DND-41 (cell line): Measurements from ENCODE around the gene KIAA1328.

Experiments
- ATAC-seq: fragments of 200-7000 bp; cut with Tn5 transposase; 3 replicates; pipeline ENCODE4 v1.9.1; 2021; ENCODE audit warnings: low read depth; ENCODE audit not compliant: insufficient read depth
- DNase-seq: peaks from one replicate; pipeline ENCODE4 v3.0.0-alpha.2; 2020
- H2AFZ ChIP-seq: 2 replicates; pipeline ENCODE4 v1.6.0; 2012; ENCODE audit warnings: low read depth, low read length
- H3K27ac ChIP-seq: 2 replicates; pipeline ENCODE4 v1.5.1; 2012; ENCODE audit warnings: low read length, inconsistent platforms
- H3K27me3 ChIP-seq: fragments of 200-600 bp; sonication (generic); 2 replicates; pipeline ENCODE4 v1.6.0; 2012; ENCODE audit warnings: low read length, mild to moderate bottlenecking, inconsistent platforms; ENCODE audit not compliant: insufficient read depth, poor library complexity
- H3K36me3 ChIP-seq: 2 replicates; pipeline ENCODE4 v1.5.1; 2012; ENCODE audit warnings: low read length, inconsistent platforms; ENCODE audit not compliant: insufficient read depth
- H3K4me1 ChIP-seq: 2 replicates; pipeline ENCODE4 v1.5.1; 2012; ENCODE audit warnings: mild to moderate bottlenecking, low read length; ENCODE audit not compliant: insufficient read depth
- H3K4me2 ChIP-seq: 2 replicates; pipeline ENCODE4 v1.6.0; 2012; ENCODE audit warnings: mild to moderate bottlenecking, moderate library complexity, low read length, inconsistent platforms; ENCODE audit not compliant: insufficient read depth
- H3K4me3 ChIP-seq, 2 experiments: fragments of 200-600 bp in 1 of 2; shearing (Covaris generic) in 1 of 2; 2 replicates each; pipeline ENCODE4 v1.5.1; 2012 to 2016; ENCODE audit warnings: inconsistent platforms in 2 of 2, low read length in 2 of 2, mild to moderate bottlenecking in 2 of 2, low read depth in 1 of 2, moderate library complexity in 1 of 2
- H3K79me2 ChIP-seq: 2 replicates; pipeline ENCODE4 v1.6.0; 2012; ENCODE audit warnings: low read length, inconsistent platforms; ENCODE audit not compliant: insufficient read depth
- H3K9ac ChIP-seq: 2 replicates; pipeline ENCODE4 v1.6.0; 2012; ENCODE audit warnings: low read depth, mild to moderate bottlenecking, inconsistent platforms, low read length, moderate library complexity
- H3K9me3 ChIP-seq: 2 replicates; pipeline ENCODE4 v1.5.1; 2012; ENCODE audit warnings: low read length, moderate library complexity, mild to moderate bottlenecking, inconsistent platforms; ENCODE audit not compliant: insufficient read depth, severe bottlenecking
- H4K20me1 ChIP-seq: 2 replicates; pipeline ENCODE4 v1.6.0; 2012; ENCODE audit warnings: low read length; ENCODE audit not compliant: insufficient read depth
- EZH2 ChIP-seq: IDR thresholded peaks from 3 replicates; pipeline ENCODE4 v1.6.1; 2012; ENCODE audit warnings: borderline replicate concordance, low read depth, mild to moderate bottlenecking, moderate library complexity, low read length, inconsistent platforms; ENCODE audit not compliant: severe bottlenecking
- TF ChIP-seq, protein P1 (sequence below): IDR thresholded peaks from 2 replicates; pipeline ENCODE4 v1.5.1; 2012; ENCODE audit warnings: borderline replicate concordance, low read length, moderate library complexity, mild to moderate bottlenecking; ENCODE audit not compliant: poor library complexity, severe bottlenecking; ENCODE audit errors: extremely low read depth

Gene KIAA1328

DNA sequence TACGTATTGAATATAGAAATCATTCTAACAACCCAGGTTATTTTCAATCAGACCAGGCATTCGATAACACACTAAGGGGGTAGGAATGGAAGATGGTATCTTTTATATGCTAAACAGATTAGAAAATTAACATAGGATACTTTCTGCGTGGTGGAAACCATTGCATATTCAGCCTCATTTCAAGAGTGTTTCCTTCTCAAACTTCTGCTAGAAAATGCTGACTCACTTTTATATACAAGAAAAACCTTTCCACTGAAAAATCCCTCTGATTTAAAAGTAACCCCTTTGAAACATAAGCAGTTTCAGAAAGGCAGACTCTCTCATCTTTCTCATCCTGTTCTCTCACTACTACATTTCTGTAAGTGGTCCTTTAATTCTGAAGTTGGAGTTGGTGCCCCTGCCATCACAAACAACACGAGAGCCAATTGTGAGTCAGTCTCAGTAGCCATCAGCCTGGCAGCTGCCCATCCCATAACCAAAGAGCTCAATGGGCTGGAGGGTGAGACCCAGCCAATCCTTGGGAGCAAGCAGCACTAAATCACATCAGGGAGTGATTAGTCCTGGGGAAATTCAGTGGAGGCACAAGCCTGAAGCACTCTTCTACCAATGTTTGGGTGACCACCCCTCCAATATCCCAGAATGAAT is 393.5 kb downstream of the KIAA1328 start:
- Histone ChIP-seq H3K36me3 (no peaks in the 10 kb centered on the region), H3K79me2 (no peaks in the 10 kb centered on the region), H3K4me3 (no peak overlapping the region), H3K4me2 (no peak overlapping the region), H3K27ac (no peak overlapping the region), H3K9ac (no peak overlapping the region), H2AFZ (no peak overlapping the region), H4K20me1 (no peaks in the 10 kb centered on the region), H3K27me3 (no peaks in the 10 kb centered on the region), H3K9me3 (no peaks in the 10 kb centered on the region), H3K4me1 (no peaks in the 10 kb centered on the region)
- DNase-seq (no peak), ATAC-seq (no peak)
- no peak for TF ChIP-seq EZH2
- TF ChIP-seq, protein P1, sequence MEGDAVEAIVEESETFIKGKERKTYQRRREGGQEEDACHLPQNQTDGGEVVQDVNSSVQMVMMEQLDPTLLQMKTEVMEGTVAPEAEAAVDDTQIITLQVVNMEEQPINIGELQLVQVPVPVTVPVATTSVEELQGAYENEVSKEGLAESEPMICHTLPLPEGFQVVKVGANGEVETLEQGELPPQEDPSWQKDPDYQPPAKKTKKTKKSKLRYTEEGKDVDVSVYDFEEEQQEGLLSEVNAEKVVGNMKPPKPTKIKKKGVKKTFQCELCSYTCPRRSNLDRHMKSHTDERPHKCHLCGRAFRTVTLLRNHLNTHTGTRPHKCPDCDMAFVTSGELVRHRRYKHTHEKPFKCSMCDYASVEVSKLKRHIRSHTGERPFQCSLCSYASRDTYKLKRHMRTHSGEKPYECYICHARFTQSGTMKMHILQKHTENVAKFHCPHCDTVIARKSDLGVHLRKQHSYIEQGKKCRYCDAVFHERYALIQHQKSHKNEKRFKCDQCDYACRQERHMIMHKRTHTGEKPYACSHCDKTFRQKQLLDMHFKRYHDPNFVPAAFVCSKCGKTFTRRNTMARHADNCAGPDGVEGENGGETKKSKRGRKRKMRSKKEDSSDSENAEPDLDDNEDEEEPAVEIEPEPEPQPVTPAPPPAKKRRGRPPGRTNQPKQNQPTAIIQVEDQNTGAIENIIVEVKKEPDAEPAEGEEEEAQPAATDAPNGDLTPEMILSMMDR: no peak

DNA sequence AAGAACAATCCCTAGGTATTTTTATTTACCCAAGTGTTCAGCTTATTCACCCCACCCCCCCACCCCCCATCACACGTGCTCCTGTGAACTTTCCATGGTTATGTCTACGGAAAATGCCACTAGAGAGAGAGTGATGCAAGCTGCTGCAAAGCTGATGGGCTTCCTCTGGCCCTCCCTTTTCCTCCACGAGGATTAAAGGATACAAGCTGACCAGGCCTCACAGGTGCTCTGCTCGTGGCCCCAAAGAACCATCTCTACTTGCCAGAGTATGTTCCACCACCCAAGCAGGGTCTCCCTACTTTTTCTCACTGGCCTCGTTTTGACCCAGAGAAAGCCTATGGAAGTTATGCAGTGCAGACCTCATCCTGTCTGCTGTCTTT is 394.1 kb downstream of the KIAA1328 start:
- Histone ChIP-seq H3K4me1 (no peaks in the 10 kb centered on the region), H3K79me2 (no peaks in the 10 kb centered on the region), H3K27me3 (no peaks in the 10 kb centered on the region), H3K9ac (no peak overlapping the region), H3K4me2 (no peak overlapping the region), H4K20me1 (no peaks in the 10 kb centered on the region), H3K9me3 (no peaks in the 10 kb centered on the region), H3K36me3 (no peaks in the 10 kb centered on the region), H3K4me3 (no peak overlapping the region), H2AFZ (no peak overlapping the region), H3K27ac (no peak overlapping the region)
- ATAC-seq (no peak), DNase-seq (no peak)
- TF ChIP-seq, protein P1: no peak

DNA sequence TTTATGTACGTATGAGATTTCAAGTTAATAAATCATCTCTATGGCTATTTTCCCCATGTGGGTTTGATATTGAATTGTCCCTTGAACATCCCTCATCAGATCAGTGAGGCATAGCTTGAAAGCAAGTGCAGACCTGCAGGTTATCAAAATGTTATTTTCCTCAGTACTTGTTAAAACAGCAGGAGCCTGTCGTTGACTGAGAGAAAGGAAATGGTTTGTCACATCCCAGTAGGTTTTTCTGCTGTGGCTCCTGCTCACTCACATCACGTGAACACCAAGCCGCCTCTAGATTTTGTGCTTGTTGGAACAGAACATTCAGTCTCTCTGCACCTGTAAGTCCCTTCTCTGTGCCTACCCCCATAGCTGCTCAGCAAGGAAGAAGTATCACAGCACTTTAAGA is 396.4 kb downstream of the KIAA1328 start:
- H2AFZ ChIP-seq: no peak overlapping the region
- no peaks in the 10 kb centered on the region for H4K20me1 ChIP-seq
- H3K9ac ChIP-seq: no peak overlapping the region
- no peaks in the 10 kb centered on the region for H3K79me2 ChIP-seq
- no peak for DNase-seq
- H3K4me2 ChIP-seq: no peak overlapping the region
- no peaks in the 10 kb centered on the region for H3K9me3 ChIP-seq
- H3K36me3 ChIP-seq: no peaks in the 10 kb centered on the region
- H3K27me3 ChIP-seq: no peaks in the 10 kb centered on the region
- ATAC-seq: no peak
- no peak overlapping the region for H3K4me3 ChIP-seq
- no peaks in the 10 kb centered on the region for H3K4me1 ChIP-seq
- H3K27ac ChIP-seq: no peak overlapping the region
- no peak for TF ChIP-seq EZH2
- TF ChIP-seq, protein P1: no peak

DNA sequence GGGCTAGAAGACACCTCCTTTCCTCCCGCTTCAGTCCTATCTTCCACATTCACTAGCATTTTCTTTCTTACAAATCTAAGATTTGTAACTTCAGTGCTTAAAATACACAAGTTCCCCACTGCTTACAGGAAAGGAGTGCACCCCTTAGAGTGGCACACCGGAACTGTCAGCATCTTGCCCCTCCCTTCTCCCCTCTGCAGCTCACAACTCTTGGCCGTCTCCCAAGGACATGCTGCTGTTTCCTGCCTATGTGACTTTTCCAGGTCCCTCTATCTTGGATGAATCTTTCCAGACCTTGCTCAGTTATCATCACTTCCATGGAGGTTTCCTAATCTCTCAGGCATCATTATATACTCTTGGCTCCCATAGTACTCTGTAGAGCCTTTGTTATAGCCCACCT is 401.8 kb downstream of the KIAA1328 start:
- Histone ChIP-seq H2AFZ (no peak overlapping the region), H3K9me3 (no peaks in the 10 kb centered on the region), H3K9ac (no peak overlapping the region), H3K36me3 (no peaks in the 10 kb centered on the region), H3K4me1 (no peaks in the 10 kb centered on the region), H3K4me2 (no peak overlapping the region), H3K27ac (no peak overlapping the region), H3K79me2 (no peaks in the 10 kb centered on the region), H4K20me1 (no peaks in the 10 kb centered on the region), H3K27me3 (no peaks in the 10 kb centered on the region), H3K4me3 (no peak overlapping the region)
- ATAC-seq (no peak), DNase-seq (no peak)
- TF ChIP-seq, protein P1: no peak
- no peak for TF ChIP-seq EZH2
